Rectal smooth muscle tissue (tissue), 1 donor: ENCODE data around the gene TMEM247.

Source experiments
- H3K27ac ChIP-seq: one replicate; pipeline ENCODE4 v1.7.0; 2013; ENCODE audit warnings: low read depth, low read length, inconsistent platforms
- H3K27me3 ChIP-seq: one replicate; pipeline ENCODE4 v1.7.0; 2013; ENCODE audit warnings: low read length; ENCODE audit not compliant: control insufficient read depth, insufficient read depth
- H3K36me3 ChIP-seq: one replicate; pipeline ENCODE4 v1.7.0; 2013; ENCODE audit warnings: low read length; ENCODE audit not compliant: control insufficient read depth, insufficient read depth
- H3K4me1 ChIP-seq: one replicate; pipeline ENCODE4 v1.7.0; 2013; ENCODE audit warnings: low read length; ENCODE audit not compliant: control insufficient read depth, insufficient read depth
- H3K4me3 ChIP-seq: one replicate; pipeline ENCODE4 v1.7.0; 2013; ENCODE audit warnings: low read length
- H3K9ac ChIP-seq: one replicate; pipeline ENCODE4 v1.7.0; 2013; ENCODE audit warnings: low read length

The TMEM247 gene

GRCh38 chr2:46481198-46482193 lies 2.1 kb downstream of the TMEM247 start:
- H3K27me3 ChIP-seq: no peaks in the 10 kb centered on the region

GRCh38 chr2:46482490-46482889 lies 3.1 kb downstream of the TMEM247 start:
- no peaks in the 10 kb centered on the region for H3K36me3 ChIP-seq
- no peaks in the 10 kb centered on the region for H3K4me1 ChIP-seq
- no peak overlapping the region for H3K27ac ChIP-seq
- no peak overlapping the region for H3K9ac ChIP-seq
- no peak overlapping the region for H3K4me3 ChIP-seq
- no peaks in the 10 kb centered on the region for H3K27me3 ChIP-seq

More at GRCh38 chr2:46481198-46482193, 2.1 kb downstream of the TMEM247 start:
- no peak overlapping the region for H3K9ac ChIP-seq
- no peak overlapping the region for H3K4me3 ChIP-seq
- H3K27ac ChIP-seq: no peak overlapping the region
- H3K4me1 ChIP-seq: no peaks in the 10 kb centered on the region
- H3K36me3 ChIP-seq: no peaks in the 10 kb centered on the region

GRCh38 chr2:46485002-46485401 lies 5.6 kb downstream of the TMEM247 start:
- no peak overlapping the region for H3K9ac ChIP-seq
- H3K27ac ChIP-seq: no peak overlapping the region

GRCh38 chr2:46486436-46486835 lies 7.1 kb downstream of the TMEM247 start:
- H3K27ac ChIP-seq: no peak overlapping the region
- H3K36me3 ChIP-seq: no peaks in the 10 kb centered on the region
- H3K27me3 ChIP-seq: no peaks in the 10 kb centered on the region
- peaks cover 13% of the 10 kb centered on the region for H3K4me1 ChIP-seq
- no peak overlapping the region for H3K4me3 ChIP-seq
- H3K9ac ChIP-seq: no peak overlapping the region

More at GRCh38 chr2:46485002-46485401, 5.6 kb downstream of the TMEM247 start:
- H3K27me3 ChIP-seq: no peaks in the 10 kb centered on the region
- no peak overlapping the region for H3K4me3 ChIP-seq
- H3K36me3 ChIP-seq: no peaks in the 10 kb centered on the region
- H3K4me1 ChIP-seq: peaks cover 5% of the 10 kb centered on the region

GRCh38 chr2:46487667-46488335 lies 8.4 kb downstream of the TMEM247 start:
- Histone ChIP-seq H3K27ac (no peak overlapping the region), H3K4me1 (peaks cover 13% of the 10 kb centered on the region), H3K27me3 (no peaks in the 10 kb centered on the region), H3K36me3 (no peaks in the 10 kb centered on the region), H3K9ac (no peak overlapping the region), H3K4me3 (no peak overlapping the region)

GRCh38 chr2:46488389-46488788 lies 9.0 kb downstream of the TMEM247 start:
- Histone ChIP-seq H3K4me1 (peaks cover 16% of the 10 kb centered on the region), H3K27ac (no peak overlapping the region), H3K27me3 (no peaks in the 10 kb centered on the region), H3K36me3 (no peaks in the 10 kb centered on the region), H3K4me3 (no peak overlapping the region), H3K9ac (no peak overlapping the region)

GRCh38 chr2:46489423-46490174 lies 10.2 kb downstream of the TMEM247 start:
- no peaks in the 10 kb centered on the region for H3K36me3 ChIP-seq
- H3K4me1 ChIP-seq: peaks cover 17% of the 10 kb centered on the region
- H3K4me3 ChIP-seq: no peak overlapping the region
- no peaks in the 10 kb centered on the region for H3K27me3 ChIP-seq
- no peak overlapping the region for H3K27ac ChIP-seq
- no peak overlapping the region for H3K9ac ChIP-seq

GRCh38 chr2:46490521-46491141 lies 11.3 kb downstream of the TMEM247 start:
- no peaks in the 10 kb centered on the region for H3K27me3 ChIP-seq
- peak overlapping the region; percentile 46 for H3K27ac ChIP-seq
- peaks cover 17% of the 10 kb centered on the region for H3K4me1 ChIP-seq
- H3K4me3 ChIP-seq: no peak overlapping the region
- no peaks in the 10 kb centered on the region for H3K36me3 ChIP-seq
- no peak overlapping the region for H3K9ac ChIP-seq

- Histone ChIP-seq H3K36me3 (no peaks in the 10 kb centered on the region), H3K27me3 (no peaks in the 10 kb centered on the region), H3K27ac (no peak overlapping the region), H3K9ac (no peak overlapping the region), H3K4me1 (peaks cover 17% of the 10 kb centered on the region), H3K4me3 (no peak overlapping the region)
Observed at GRCh38 chr2:46492301-46492700, 12.9 kb downstream of the TMEM247 start.

GRCh38 chr2:46493241-46493970 lies 14.0 kb downstream of the TMEM247 start:
- H3K27me3 ChIP-seq: no peaks in the 10 kb centered on the region
- H3K4me3 ChIP-seq: no peak overlapping the region
- no peak overlapping the region for H3K27ac ChIP-seq
- peaks cover 12% of the 10 kb centered on the region for H3K4me1 ChIP-seq
- H3K9ac ChIP-seq: no peak overlapping the region
- no peaks in the 10 kb centered on the region for H3K36me3 ChIP-seq

GRCh38 chr2:46493971-46494250 lies 14.5 kb downstream of the TMEM247 start:
- Histone ChIP-seq H3K4me1 (peaks cover 12% of the 10 kb centered on the region), H3K4me3 (no peak overlapping the region), H3K27ac (no peak overlapping the region), H3K36me3 (no peaks in the 10 kb centered on the region), H3K9ac (no peak overlapping the region), H3K27me3 (no peaks in the 10 kb centered on the region)
